HG02610 (cell line): ENCODE data around the gene EPS8L1.
"Not testable (repeated sequence)": the region's sequence is repeated elsewhere in the genome, so short reads cannot be mapped to it uniquely, and the experiment has no call there.

Experiments used
- ATAC-seq: cut with Tn5 transposase; IDR thresholded peaks from one replicate; pipeline ENCODE4 v1.9.1; 2021; ENCODE audit warnings: mild to moderate bottlenecking, moderate library complexity; ENCODE audit not compliant: unreplicated experiment

Gene EPS8L1

DNA sequence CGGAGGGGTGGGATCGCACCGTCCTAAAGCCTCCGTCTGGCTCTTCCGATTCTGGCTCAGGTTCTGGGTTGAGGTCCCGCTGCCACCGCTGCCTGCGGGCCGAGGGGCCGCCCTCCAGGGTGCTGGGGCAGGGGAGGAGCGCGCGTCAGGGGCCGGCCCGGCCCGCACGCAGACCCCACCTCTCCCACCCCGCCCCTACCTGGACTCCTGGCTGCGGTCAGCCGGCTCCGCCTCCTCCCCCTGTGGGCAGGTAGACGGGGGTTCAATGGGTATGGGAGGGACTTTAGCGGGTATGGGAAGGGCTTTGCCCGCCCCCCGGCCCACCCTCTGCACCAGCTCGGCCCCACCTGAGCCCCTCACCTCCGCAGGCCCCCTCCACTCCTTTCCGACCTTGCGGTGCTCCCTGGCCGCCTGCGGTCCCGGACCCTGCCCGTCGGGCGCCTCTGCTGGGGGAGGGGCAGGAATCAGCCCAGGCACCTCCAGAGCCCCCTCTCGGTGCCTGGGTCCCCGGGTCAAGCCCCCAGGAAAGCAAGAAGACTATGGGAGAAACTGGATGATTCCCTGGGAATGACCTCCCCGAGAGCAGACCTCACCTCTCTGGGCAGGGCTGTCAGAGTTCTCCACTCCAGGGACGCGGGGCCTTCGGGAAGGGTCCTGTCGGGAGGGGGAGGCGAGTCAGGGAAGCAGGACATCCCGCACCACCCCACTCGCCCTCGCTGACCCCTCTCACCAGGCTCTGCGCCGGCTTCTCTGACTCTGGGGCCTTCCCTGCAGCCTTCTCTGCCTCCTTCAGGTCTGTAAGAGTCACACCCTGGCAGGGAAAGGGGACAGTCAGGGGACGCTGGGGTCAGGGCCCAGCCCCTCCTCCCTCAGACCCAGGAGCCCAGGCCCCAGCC lies 17.0 kb downstream of the EPS8L1 start:
- no peak for ATAC-seq

DNA sequence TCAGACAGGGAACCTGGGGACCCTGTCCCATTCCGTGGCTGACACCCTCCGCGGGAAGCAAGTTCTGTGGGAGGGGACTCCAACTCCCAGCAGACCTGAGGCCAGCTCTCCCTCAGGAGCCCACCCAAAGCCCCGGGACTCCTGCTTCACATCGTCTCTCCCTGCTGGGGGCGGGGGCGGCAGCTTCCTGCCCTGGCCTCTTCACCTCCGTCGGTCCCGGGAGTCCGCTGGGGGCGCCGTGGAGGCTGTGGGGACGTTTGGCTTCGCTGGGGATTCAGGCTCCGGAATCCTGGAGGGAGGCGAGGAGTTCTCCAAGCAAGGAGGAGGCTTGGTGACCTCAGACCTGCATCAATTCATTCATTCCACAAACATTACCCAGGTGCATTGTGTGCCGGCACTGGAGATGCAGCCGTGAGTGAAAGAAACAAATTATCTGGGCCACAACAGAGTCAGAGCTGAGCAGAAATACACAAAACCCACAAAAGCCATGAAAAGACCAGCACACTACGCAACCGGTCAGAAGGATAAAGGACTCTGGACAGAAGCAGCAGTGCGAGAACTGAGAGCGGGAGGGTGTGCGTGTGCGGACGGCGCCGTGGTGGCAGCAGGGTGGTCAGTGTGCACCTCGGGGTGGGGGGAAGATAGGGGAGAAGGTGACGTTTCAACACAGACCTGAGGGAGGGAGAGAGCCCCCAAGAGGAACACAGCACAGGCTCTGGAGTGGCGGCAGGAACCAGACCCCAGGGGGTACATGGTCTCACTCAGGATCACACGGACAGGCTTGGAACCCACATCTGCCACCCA lies 19.0 kb downstream of the EPS8L1 start:
- ATAC-seq, result no peak

DNA sequence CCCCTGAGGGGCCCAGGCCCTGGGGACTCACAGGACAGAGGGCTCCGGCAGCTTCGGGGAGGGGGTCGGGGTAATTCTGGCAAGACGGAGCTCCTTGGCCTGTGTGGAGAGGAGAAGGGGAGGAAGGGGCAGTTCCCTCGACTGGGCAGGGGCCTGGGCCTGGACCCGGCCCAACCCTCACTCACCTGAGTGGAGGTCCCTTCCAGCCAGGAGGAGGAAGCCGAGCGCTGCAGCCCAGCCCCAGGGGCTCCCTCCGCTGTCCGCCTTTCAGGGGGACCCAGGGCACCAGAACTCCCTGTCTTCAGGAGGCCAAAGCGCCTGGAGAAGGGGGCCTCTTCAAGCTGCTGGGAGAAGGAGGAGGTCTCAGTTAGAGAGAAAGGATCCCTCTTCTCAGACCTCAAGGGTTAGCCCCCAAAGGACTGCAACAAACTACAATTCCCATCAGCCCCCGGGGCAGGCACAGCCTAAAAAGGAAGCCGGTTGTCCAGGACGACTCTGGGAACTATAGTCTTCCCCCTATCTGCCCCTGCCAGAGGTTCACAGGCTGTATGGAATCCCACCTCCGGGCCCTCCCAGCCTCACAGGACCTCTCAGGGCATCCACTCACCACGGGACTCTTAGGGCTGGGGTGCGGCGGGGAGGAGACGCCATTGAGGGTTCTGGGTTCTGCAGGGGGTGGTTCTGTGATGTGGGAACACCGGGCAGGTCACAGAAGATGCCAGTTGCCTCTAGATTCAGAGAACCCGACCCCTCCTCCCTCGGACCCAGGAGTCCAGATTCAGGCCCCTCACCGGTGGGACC lies 19.8 kb downstream of the EPS8L1 start:
- ATAC-seq, result no peak

DNA sequence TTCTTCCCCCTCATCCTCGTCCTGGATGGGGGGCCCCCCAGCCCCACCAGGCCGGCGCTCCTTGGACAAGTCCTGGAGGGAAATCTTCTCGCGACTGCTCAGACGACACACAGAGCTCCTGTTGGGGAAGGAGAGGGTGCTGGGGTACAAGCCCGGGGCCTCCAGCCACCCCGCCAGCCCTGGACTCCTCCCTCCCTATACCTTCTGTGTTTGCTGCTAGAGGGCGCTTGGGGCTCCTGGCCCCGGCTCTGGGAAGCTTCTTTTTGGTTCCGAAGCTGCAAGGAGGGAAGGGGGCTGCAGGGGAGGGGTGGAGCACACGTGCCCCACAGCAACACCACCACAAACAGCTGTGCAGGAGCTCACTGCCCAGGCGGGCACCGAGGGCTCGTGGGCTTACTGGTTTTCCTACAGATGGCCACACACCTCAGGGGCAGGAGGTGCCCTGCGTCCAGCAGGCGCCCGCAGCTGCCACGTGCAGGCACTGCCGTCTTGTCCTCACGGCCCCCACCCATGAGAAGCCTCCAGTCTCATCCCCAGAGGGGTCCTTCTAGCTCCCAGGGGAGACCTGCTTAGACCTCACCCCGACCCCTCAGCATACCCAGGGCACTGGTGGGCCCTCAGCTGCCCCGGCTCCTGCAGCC lies 20.5 kb downstream of the EPS8L1 start:
- no peak for ATAC-seq

DNA sequence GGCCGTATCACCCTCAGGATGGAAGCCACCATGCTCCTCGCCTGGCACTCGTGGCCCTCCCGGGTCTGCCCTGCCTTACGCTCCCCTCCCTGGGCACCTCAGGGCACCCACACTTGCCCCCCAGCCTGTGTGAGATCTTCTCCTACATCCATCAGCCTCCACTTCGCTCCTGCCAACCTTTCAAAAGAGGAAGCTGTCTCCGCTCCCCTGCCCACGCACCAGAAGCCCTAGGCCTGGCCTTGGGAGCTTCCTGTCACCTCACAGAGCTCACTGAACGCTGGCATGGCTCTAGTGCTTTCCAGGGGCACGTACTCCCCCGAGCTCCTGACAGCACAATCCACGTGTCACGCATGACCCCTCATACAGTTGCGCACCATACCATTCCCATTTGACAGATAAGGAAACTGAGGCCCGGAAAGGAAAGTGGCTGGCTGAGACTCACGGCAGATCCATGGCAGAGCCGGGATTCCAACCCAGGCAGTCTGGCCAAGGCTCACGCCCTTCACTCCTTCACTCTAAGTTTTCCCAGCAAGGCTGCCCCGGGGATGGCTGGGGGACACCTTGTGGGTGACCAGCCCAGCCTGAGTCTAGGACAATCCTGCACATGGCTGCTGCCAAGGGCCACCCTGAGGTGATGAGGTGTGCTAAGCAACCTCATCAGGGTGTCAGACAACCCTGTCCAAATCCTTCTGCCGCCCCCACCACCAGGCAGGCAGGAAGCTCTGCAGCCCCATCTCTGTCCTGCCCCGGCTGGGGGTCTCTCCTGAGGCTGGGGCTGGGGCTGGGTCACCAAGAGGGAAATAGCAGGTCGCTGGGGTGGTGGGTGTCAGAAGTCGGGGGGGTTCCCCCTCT lies 22.4 kb downstream of the EPS8L1 start:
- ATAC-seq, result no peak

DNA sequence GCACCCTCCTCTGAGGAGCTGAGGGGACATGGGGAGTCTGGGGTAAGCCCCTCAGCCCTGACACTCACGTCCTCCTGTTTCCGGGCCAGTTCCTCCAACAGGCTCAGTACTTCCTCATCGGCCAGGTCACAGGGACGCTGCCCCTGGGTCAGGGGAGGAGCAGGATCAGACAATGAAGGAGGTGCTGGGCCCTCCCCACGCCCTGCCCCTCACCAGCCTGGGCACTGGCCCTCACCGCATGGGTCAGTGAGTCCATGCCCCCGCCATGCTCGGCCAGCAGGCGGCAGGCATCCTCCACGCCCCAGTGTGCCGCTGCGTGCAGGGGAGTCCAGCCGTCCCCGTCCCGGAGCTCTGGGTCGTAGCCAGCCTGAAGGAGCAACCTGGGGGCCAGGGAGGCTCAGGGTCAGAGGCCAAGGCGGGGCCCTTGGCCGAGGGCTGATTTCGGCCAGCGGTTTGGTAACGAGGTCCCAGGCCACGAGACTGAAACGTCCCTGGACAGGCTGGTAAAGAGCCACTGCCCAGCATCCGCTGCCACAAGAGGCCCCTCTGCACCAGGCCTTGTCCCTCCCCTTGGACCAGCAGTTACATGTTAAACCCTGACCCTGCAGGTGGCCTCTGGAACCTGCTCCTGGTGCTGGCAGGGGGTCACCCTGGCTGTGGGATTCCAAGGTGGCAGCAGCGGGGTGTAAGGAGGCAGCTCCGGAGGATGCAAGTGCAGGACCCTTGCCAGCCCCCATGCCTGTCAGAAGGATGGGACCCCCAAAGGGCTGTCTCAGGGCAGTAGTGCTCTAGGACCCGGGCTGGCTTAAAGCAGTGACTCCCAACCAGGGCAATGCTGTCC lies 23.3 kb downstream of the EPS8L1 start:
- ATAC-seq, result no peak

DNA sequence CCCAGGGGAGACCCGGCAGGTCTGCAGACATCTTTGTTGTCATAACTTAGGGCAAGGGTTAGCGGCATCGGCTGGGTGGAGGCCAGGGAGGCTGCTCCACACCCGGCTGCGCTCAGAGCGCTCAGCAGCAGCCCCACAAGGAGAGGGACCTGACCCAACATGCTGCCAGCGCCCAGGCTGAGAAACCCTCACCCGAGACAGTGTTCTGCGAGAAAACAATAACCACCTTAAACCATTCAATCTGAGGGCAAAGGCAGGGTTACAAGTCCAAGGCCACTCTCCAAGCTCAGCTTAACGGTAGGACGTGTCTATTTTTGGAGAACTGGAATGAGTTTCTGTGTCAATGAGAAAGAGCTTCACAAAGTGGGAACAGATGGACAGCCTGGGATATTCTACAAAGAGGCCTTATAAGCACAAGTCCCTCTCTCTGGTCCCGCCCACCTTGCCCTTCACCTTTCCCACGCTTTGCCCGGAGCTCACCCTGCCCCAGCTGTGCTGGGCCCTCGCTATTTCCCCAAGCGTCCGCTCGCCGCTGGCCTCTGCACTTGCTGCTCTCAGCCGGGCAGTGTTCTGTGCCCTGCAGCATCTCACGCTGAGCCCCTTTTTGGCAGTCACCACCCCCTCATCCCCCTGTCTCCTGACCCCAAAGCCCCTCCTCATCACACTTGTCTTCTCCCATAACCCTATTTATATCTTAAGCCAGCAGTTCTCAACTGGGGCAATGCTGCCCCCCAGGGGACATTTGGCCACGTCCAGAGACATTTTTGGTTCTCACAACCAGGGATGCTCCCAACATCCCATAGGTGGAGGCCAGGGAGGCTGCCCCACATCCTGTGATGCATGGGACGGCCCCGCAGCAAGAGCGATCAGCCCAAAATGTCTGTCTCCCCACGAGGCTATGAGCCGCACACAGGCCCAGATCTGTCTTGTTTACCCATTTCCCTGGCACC lies 24.2 kb downstream of the EPS8L1 start:
- ATAC-seq, result no peak

DNA sequence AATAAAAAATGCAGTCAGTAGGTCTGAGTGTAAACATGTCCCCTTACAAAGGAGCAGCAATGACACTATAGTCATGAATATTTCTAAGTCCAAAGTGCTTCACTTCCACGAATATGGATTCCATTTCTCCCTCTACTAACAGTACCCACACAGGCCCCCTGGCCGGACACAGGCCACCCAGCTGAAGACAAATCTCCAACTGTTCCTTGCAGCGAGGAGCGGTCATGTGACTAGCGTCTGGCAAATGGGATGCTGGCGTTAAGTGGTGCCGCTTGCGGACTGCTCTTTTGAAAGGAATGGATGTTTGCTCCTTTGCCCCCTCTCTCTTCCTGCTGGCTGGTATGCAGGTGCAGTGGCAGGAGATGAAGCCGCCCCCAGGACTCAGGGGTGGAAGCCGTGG lies 25.6 kb downstream of the EPS8L1 start:
- no peak for ATAC-seq

DNA sequence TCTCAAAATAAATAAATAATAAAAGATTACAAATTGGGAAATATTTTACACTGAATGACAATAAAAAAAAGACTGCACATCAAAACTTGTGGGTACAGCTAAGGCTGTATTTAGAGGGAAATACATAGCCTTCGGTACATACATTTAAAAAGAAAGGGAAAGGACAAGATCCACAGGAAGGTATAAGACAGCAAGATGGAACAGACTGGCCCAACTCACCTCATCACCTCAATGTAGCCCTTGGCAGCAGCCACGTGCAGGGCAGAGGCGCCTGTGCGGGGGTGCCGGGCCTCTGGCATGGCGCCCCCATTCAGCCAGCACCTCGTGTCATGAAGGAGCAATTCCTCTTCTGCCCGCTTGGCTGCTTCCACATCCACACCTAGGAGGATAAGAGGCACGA lies 27.5 kb downstream of the EPS8L1 start:
- no peak for ATAC-seq

DNA sequence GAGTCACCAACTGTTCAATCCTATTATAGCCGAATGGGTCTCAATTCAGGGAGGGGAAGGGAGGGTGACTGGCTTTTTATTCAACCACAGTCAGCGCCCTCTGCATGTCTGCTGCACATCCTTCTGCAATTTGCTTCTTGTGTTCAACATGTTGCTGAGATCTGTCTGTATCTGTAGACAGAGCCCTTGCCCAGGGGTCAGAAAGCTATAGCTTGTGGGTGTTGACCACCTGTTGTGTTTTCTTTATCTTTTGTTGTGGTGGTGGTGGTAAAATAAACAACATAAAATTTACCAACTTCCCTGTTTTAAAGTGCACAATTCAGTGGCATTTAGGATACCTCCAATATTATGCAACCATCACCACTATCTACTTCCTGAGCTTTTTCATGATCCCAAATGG lies 29.6 kb downstream of the EPS8L1 start:
- ATAC-seq, result no peak

DNA sequence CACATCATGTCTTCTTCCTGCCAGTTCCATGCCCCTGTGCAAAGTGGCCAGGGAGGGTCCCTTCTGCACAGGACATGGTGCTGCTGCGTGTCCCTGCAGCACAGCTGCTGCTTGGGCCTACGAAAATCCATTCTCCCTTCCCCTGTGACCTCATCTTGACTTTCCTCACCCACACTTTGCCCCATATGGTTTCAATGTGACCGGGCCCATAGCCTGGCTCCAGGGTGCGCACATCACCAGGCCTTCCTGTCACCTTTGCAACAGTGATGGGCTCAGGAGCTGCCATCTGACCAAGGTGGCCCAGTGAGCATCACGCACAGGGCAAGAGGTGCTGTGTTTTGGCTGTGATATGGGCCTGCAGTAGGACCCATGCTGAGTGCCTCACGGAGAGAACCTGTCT lies 30.9 kb downstream of the EPS8L1 start:
- no peak for ATAC-seq

DNA sequence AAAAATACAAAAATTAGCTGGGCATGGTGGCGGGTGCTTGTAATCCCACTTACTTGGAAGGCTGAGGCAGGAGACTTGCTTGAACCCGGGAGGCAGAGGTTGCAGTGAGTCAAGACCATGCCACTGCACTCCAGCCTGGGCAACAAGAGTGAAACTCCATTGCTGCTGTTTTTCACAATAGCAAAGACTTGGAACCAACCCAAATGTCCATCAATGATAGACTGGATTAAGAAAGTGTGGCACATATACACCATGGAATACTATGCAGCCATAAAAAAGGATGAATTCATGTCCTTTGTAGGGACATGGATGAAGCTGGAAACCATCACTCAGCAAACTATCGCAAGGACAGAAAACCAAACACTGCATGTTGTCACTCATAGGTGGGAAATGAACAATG lies 31.6 kb downstream of the EPS8L1 start:
- ATAC-seq, result not testable (repeated sequence)

DNA sequence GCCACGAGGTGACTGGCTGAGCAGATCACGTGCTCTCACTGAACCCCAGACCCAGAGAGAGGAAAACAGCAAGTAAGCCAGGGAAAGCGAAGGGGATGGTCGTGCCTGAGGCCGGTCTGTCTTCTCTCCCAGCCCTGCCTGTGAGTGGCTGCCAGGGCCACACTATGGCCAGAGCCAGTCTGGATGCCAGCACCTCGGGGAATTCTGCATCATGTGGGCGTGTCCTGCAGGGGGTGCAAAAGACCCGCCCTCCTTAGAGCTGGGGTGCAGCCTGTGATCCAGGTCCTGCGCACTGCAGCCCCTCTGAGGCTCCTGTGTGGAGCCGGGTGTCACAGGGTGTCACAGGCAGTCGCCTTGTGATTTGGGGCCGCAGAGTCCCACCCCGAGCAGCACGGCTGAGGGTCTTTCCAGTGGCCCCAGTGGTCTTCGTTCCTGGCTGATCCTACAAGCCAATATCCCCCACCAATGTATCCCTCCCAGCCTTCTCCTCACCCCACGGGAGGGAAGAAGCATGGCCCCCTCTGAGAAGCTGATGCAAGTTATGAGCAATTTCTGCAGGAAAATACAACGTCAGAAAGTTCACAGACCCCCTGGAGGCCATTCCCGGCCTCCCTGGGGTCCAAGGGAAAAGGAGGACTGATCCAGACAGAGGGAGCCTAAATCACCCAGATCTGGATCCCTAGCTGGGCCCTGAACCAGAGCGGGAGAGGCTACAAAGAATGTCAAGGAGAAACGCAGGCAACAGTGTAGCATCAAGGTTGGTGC lies 34.0 kb downstream of the EPS8L1 start:
- ATAC-seq, result no peak

DNA sequence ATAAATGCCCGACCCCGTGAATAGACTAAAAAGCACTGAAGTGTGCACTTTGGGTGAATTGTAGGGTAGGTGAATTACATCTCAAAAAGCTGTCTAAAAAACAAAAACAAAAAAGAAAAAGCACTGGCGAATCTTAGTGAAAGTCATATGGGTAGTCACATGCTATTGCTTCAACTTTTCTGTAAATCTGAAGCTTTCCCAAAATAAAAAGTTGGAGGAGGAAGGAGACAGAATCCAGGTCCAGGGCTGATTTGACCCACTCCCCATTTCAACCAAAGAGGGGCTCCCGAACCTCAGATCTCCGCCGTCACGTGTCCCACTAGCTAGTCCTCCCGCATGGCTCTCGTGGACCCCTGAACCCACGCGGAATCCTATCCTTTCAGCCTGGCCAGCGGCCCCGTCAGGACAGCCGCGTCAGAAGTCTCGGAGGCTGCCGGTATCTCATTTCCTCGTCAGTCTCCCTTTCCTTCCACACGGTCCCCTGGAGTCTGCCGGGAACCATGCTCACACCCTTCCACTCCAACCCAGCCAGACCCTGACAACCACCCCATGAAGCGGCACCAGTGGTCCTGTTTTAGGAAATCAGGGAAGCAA lies 35.7 kb downstream of the EPS8L1 start:
- ATAC-seq, result no peak

DNA sequence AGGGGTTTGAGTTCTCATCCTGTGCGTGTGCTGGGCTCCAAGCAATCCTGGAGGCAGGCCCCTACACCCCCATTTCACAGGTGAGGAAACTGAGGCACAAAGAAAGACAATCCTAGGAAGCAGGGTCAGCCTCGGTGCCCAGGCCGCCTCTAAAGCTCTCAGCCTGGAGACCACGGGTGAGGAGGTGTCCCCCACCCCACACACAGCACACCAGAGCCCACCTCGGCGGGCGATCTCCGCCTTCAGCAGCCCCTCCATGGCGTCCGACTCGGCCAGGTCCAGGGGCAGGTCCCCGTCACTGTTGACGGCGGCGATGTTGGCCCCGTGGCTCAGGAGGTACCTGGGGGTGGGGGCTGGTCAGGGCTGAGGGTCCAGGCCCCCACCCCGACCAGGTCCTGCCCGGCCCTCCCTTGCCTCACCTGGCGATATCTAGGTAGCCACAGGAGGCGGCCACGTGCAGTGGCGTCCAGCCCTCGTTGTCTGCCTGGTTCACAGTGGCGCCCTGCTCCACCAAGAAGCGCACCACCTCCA lies 36.6 kb downstream of the EPS8L1 start:
- ATAC-seq, result no peak

DNA sequence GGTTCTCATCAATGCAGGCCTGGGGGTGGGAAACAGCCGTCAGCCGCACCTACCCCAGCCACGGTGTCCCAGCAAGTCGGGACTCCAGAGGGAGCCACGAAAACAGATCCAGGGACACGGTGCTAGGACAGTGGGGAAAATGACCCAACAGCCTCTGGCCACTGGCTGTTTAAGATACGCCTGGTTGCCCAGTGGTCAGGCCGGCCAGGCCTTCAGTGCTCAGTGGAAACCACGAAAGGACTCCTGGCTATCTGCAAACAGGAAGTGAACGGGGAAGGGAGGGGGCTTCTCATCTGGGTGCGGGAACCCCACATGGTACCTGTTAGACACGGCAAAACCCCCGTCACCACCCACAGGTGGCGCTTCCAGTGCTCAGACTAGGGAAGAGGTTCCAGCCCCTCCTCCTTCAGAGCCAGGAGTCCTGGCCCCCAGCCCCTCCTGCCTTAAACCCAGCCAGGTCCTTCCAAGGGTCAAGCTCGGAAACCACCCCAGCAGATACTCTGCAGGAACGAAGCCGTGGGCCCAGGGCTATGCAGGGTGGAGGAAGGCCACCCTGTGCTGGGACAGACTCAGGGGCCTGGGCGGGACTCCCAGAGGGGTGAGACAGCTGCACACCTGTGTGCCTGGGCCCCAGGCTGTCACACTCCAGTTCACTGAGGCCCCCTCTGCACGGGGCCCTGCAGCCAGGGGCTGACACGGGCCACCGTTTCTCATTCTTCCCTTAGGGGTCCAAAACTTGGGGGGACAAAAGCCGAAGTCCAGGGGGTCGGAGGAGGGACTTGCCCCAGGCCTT lies 37.3 kb downstream of the EPS8L1 start:
- no peak for ATAC-seq
